GM12878 (cell line): Measurements from ENCODE around the gene BIRC7.

Experiments used
- MTA3 ChIP-seq: IDR thresholded peaks from 2 replicates; pipeline ENCODE4 v1.6.1; 2012; ENCODE audit warnings: low read length, inconsistent platforms, borderline replicate concordance
- MXI1 ChIP-seq: fragments of 150-350 bp; IDR thresholded peaks from 2 replicates; pipeline ENCODE4 v1.6.1; 2011; ENCODE audit warnings: low read depth, mild to moderate bottlenecking, inconsistent platforms, low read length, improper control_type of control experiment
- SIN3A ChIP-seq: IDR thresholded peaks from 2 replicates; pipeline ENCODE4 v1.6.1; 2012; ENCODE audit warnings: low read depth, low read length, improper control_type of control experiment
- SP1 ChIP-seq: IDR thresholded peaks from one replicate; pipeline ENCODE4 v1.6.1; 2011; ENCODE audit warnings: low read depth, low read length
- SREBF2 ChIP-seq: IDR thresholded peaks from 2 replicates; pipeline ENCODE4 v1.6.1; 2012; ENCODE audit warnings: mild to moderate bottlenecking, low read length
- TF ChIP-seq, protein P1 (sequence below): fragments of 150-350 bp; IDR thresholded peaks from 2 replicates; pipeline ENCODE4 v1.6.1; 2014; ENCODE audit warnings: mild to moderate bottlenecking, low read depth, low read length
- TF ChIP-seq, protein P2 (sequence below), 3 experiments: IDR thresholded peaks in 2 of 3; conservative IDR thresholded peaks in 1 of 3; 2 replicates each; pipeline ENCODE4 v1.5.1; 2011; ENCODE audit warnings: low read depth in 3 of 3, low read length in 3 of 3, mild to moderate bottlenecking in 3 of 3, control low read depth in 2 of 3, moderate library complexity in 2 of 3, inconsistent platforms in 1 of 3, mixed read lengths in 1 of 3; ENCODE audit not compliant: control insufficient read depth in 2 of 3, insufficient read depth in 1 of 3; ENCODE audit errors: extremely low read depth in 1 of 3

DNA sequence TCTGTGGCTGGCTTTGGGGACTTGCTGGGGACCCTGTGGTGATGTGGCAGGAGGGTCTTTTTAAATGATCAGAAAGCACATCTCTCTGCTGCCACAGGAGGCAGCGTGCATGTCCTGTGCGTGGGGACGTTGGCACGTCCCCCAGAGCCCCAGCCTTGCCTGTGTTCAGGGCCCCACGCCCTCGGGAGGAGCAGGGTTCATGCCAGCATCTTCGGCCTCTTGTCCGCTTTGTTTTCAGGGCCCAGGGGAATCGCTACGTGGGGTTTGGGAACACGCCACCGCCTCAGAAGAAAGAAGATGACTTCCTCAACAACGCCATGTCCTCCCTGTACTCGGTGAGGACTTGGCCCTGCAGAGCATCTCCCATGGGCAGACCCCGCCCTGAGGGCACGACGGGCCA is 43.0 kb downstream of the BIRC7 start:
- TF ChIP-seq, protein P1, sequence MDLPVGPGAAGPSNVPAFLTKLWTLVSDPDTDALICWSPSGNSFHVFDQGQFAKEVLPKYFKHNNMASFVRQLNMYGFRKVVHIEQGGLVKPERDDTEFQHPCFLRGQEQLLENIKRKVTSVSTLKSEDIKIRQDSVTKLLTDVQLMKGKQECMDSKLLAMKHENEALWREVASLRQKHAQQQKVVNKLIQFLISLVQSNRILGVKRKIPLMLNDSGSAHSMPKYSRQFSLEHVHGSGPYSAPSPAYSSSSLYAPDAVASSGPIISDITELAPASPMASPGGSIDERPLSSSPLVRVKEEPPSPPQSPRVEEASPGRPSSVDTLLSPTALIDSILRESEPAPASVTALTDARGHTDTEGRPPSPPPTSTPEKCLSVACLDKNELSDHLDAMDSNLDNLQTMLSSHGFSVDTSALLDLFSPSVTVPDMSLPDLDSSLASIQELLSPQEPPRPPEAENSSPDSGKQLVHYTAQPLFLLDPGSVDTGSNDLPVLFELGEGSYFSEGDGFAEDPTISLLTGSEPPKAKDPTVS, result no peak
- TF ChIP-seq MXI1 (no peak), SP1 (no peak), MTA3 (no peak), SREBF2 (no peak), SIN3A (no peak)
- TF ChIP-seq, protein P2, sequence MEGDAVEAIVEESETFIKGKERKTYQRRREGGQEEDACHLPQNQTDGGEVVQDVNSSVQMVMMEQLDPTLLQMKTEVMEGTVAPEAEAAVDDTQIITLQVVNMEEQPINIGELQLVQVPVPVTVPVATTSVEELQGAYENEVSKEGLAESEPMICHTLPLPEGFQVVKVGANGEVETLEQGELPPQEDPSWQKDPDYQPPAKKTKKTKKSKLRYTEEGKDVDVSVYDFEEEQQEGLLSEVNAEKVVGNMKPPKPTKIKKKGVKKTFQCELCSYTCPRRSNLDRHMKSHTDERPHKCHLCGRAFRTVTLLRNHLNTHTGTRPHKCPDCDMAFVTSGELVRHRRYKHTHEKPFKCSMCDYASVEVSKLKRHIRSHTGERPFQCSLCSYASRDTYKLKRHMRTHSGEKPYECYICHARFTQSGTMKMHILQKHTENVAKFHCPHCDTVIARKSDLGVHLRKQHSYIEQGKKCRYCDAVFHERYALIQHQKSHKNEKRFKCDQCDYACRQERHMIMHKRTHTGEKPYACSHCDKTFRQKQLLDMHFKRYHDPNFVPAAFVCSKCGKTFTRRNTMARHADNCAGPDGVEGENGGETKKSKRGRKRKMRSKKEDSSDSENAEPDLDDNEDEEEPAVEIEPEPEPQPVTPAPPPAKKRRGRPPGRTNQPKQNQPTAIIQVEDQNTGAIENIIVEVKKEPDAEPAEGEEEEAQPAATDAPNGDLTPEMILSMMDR (IDR thresholded peaks at IDR 0.05 in 2 of 3, conservative IDR thresholded peaks at IDR 0.05 in 1 of 3; ENCODE audit: control insufficient read depth in 2 of 3, extremely low read depth in 1 of 3, insufficient read depth in 1 of 3, low read depth in 3 of 3, low read length in 3 of 3), result no peak
